HG02642 (cell line): ENCODE measurements around the gene VSTM2L.

Source experiments
- ATAC-seq: cut with Tn5 transposase; IDR thresholded peaks from one replicate; pipeline ENCODE4 v1.9.1; 2021; ENCODE audit warnings: mild to moderate bottlenecking; ENCODE audit not compliant: unreplicated experiment, poor library complexity

The VSTM2L gene

GRCh38 chr20:37983286-37983685 is 80.4 kb downstream of the VSTM2L start:
- ATAC-seq = no peak

DNA sequence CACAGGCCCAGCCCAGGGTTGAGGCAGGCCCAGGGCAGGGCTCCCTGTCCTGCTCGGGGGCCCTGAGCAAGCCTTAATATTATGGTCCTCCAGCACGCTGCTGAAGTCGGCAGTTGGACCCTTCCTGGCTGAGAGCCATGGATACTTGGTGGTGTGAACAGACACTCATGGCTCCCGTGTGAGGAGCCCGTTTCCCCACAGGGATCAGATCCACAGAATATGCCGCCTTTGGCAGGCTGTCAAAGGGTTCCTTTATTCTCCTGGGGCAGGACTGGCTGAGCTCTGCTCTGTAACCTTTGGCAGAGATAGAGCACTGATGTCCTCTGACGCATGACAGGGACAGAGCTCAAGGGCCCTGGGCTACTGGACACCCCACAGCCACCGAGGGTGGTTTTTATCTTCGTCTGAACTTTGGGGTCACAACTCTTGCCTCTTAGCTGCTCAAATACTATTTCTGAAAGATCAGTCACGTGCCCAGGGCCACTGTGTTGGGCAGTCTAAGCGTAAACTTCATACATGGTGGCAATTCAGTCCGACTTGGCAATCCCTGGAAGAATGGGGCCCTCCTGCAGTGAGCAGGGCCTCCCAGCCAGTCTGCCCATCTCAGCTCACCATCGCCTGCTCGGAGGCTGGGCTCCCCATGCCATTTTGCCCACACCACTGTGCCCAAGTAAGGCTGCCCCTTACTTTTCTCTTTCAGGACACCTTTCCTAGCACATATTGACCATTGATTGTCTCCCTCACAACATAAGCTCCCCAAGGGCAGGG is 81.3 kb downstream of the VSTM2L start:
- ATAC-seq = no peak

- ATAC-seq = no peak
Measured at GRCh38 chr20:37986044-37986858, 83.3 kb downstream of the VSTM2L start.

DNA sequence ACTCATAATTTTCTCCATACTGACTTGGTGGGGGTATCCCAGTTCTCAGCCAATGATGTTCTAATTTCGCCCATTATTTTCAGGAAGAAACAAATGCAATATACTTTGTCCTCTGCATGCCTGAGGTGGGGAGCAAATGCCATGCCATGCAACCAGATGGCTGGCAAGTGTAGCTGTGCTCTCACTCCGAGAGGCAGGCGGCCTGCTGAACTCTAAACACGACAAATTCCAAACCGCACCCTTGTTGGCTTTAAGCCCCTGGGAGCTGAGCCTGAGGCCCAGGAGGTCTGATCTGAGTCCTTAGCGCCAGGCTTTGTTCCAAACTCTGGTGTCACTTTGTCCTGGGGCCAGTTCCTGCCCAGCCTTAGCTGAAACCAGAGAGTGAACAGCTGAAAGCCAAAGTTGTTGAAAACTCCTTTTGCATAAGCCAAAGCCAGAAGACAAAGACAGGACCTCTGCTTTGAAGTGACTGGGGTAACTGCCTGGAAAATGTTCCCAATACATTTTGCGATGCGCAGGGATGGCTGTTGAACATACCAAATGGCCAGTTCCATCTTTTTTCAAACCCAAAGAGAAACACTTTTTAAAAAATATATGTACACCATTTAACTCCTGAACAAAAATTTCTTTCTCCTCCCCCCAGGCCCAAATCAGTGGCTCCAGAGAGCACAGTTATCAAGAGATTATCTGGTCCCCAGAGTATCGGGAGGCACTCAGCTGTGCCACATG is 84.1 kb downstream of the VSTM2L start:
- no peak for ATAC-seq

- ATAC-seq = no peak
Measured at GRCh38 chr20:37987602-37988290, 84.8 kb downstream of the VSTM2L start.

DNA sequence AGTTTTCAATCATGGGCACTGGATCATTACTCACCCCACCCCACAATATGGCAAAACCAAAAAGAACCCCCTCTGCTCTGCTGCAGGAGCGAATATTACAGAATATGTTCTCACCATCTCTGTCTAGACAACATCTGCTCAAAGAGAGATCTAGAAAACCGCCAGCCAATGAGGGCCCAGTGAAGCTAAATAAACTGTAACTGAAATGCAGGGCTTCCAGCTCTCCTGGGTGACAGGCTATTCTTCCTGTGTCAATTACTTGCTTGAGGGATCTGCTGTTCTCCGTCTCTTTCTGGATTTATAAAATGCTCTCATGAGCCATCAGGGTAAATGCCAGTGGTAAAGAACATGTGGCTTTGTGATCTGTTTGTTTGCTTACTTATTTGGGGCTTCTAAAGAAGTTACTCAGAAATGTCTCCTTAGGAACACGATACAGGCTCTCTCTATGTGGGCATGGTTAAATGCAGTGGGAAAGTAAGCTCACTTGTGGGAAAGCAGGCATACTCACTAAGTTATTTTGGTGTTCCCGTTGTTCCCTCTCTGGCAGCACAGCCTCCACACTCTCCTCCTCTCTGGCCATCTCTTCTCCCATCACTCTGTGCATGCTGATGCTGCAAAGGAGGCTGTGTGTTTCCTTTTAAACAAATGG is 85.5 kb downstream of the VSTM2L start:
- no peak for ATAC-seq

DNA sequence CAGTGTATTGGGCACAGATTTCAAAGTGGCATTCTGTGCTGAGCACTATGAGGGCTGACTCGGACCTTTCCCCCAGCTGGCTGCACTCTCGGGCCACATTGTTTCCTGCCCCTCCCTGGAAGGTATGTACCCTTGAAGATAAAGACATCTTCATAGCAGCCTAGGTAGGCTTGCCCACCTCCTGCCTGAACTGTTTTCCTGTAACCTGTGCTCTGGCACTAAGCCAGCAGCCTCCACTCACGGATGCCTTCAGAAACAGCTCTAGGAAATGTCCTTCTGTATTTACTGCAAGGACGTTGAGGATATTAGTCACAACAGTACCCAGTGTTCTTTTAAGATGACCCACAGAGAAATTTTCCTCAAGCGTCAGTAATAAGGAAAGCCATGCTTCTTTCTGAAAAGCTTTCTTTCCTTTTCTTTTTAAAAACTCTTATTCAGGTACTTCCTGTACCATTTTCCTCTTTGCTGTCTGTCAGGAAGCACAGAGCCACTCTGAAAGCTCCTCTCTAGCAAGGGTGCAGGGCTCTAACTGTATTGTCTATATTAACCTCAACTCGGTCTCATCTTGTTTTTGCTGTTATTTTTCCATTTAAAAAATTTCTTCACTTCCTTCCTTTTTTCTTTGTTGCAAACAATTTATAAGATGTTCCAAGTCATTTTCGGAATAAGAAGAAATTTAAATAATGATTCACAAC is 86.8 kb downstream of the VSTM2L start:
- no peak for ATAC-seq

GRCh38 chr20:37990571-37991151 is 87.7 kb downstream of the VSTM2L start:
- ATAC-seq = peak; percentile 87

- ATAC-seq = no peak
Measured at GRCh38 chr20:37991157-37991866, 88.4 kb downstream of the VSTM2L start.

DNA sequence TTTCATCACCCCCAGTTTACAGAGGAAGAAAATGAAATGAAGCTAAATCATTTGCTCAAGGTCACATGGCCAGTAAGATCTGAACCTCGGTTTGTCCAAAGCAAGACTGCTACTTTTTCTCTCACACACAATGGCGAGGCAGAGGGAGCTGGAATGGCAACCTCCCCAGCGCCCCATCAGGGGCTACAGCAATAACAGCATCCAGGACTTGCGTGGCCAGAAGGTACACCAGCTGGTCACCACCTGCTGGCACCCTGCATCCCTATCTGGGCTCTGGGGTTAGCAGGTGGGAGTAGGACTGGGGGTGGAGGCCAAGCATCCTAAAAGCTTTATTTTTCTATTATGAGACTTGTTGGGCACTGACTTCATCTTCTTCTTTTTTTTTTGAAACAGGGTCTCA is 89.0 kb downstream of the VSTM2L start:
- no peak for ATAC-seq

DNA sequence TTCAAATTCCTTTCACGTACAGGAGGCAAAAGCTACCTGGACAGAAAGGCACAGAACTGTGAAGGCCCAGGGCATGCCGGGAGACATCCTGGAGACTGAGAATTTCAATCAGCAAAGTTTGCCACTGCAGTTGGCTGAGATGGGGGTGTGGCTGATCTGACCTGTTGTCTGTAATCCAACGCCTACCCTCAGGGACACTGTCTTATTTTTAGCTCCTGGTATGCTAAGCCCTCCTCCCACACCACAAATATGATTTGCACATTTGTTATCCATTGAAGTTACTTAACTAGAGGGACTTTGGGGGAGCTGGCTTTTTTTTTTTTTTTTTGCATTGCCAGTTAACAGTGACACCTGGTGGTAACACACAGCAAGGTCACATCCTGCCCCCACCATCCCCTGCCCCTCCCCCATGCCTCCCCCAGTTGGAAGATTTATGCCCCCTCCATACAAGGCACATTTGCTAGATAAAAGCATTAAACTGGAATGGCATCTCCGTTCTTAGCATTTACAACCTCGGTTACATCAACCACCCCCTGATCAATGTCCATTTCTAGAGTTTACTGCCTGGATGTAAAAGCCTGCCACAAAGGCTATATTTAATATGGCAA is 90.0 kb downstream of the VSTM2L start:
- no peak for ATAC-seq

DNA sequence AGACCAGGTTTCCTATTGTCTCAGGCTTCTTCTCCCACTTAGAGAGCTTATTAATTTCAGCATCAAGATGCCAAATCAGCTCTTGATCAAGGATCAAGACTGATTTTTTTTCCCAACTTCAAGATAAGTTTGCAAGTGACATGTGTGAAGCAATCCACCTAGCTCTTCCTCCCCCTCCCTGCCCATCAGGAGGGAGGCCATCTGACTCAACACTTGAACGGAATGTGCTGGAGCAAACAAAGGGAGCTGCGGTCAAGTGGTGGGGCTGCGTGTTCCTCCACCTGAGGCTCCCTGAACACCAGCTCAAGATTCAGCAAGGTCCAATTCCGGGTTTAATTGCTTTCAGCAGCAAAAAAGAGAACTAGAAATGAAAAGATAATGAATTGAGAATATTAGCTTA is 91.6 kb downstream of the VSTM2L start:
- ATAC-seq = no peak
